NCI-H69 (cell line): ENCODE data around the gene NPAS3.

Source experiments
- DNase-seq: peaks from one replicate; lab custom pipeline; 2025; lab: John Stamatoyannopoulos, UW

Gene NPAS3

GRCh38 chr14:32940711-32941667, 2.3 kb downstream of the NPAS3 start:
- DNase-seq: peak; percentile 34

DNA sequence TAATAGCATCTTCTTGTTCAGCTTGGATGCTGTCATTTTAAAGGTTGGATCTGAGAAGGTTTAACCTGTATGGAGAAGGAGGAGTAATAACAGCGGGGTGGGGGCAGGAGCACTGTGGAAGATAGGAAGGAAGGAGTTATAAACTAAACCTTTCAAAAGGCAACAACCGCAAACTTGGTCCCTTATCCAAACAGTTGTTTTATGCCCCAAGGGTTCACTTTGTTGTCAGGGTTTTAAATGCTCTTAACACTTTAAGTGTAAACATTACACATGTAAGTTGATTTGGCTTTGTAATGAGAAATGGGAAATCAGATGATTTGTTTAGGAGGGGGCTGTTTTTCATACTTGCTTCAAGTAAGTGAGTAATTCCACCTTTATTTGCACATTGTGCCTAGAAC, 3.0 kb downstream of the NPAS3 start:
- peak; percentile 43 for DNase-seq

- no peak for DNase-seq
Observed at GRCh38 chr14:32947081-32947480, 8.4 kb downstream of the NPAS3 start.

DNA sequence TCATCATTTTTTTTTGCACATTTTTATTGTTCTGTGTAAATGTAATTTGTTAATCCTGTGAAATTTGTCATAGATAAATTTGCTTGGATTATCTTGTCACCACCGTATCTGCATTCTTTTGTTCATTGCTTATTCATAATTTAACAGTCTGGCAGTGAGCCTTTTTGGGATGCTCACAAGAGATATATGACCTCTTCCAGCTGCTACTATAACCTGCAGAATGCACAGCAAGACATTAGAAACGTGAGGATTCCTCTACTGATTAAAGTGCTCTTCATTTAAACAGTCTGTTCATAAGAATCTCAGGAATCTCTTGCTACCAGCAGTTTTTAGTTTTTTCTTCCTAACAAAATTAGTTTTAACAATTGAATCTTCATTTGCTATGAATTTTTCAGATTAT, 9.1 kb downstream of the NPAS3 start:
- peak; percentile 21 for DNase-seq

GRCh38 chr14:32950584-32950983, 11.9 kb downstream of the NPAS3 start:
- no peak for DNase-seq

GRCh38 chr14:32967421-32967820, 28.7 kb downstream of the NPAS3 start:
- no peak for DNase-seq

- DNase-seq: no peak
Observed at GRCh38 chr14:32968972-32969544, 30.4 kb downstream of the NPAS3 start.

DNA sequence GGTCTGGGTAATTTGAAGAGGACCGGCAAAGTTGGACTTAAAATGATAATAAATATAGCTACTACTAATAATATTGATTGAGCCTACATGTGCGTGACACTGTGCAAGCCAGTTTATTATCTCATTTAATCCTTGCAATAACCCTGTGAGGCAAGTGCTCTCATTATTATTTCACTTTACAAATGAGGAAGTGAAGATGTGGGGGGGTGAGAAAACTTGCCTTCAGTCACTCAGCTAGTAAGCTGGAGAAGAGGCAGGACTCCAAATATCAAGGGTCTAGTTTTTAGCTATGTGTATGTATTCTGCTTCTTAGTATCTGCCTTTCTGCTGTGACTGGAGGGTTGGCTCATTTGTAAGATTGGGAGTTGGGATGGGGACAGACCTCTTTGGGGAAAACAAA, 39.2 kb downstream of the NPAS3 start:
- DNase-seq: no peak

GRCh38 chr14:32978691-32979255, 40.1 kb downstream of the NPAS3 start:
- DNase-seq: no peak

DNA sequence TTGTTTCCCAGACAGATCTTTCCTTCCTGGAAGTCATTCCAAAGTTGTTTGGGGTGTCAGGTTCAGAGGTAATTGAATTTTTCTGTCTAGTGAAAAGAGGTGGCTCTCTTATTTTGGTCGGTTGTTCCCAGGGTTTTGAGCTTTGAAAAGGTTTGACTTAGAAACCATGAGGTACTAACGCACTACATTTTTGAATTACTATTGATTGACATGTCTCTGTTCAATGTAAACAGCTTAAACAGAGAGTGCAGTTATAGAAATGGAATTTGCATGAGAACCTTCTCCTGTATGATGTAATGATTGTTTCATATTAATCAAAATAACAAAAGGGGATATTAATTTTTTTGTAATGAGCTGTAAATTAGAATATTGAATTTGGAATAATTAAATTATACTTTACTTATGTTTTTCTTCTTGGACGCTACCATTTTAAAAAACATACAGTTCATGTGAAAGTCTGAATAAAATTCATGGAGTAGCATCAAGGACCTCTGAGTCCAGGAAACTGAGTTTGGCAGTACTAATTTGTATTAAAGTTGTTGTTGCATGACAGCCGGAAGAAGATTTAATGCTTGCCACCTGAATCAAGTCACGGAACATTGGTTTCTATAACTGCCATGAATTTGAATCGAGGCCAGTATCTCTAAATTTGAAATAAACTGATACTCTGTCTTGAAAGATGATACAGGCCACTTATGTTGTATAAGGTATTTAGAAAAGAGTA, 41.7 kb downstream of the NPAS3 start:
- peak; percentile 89 for DNase-seq

DNA sequence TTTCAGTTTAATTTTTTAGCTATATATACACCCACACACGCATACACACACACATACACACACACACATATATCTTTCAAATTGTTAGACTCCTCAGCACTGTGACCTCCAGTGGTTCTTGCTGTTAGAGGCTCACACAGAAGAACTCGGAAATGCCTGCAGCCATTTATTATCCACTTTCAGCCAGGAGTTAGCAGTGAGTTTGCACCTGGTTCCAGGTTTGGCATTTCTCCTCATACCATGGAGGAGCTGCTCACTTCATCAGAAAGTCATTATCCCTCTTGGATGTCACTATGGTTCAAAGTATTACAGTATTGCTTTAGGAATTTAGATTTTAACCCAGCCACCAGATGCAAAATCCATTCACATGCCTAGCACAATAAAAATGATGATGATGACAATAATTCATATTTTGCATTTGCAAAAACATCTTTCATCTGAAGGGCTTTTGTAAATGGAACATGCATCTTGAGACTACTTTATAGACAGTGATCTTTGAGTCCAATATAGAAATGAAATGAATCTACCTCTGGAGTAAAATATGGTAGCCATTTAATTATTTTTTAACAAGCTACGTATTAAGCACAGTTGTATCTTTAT, 42.3 kb downstream of the NPAS3 start:
- DNase-seq: peak; percentile 89

GRCh38 chr14:32984241-32984930, 45.7 kb downstream of the NPAS3 start:
- no peak for DNase-seq

- no peak for DNase-seq
Observed at GRCh38 chr14:32985866-32986265, 47.2 kb downstream of the NPAS3 start.

DNA sequence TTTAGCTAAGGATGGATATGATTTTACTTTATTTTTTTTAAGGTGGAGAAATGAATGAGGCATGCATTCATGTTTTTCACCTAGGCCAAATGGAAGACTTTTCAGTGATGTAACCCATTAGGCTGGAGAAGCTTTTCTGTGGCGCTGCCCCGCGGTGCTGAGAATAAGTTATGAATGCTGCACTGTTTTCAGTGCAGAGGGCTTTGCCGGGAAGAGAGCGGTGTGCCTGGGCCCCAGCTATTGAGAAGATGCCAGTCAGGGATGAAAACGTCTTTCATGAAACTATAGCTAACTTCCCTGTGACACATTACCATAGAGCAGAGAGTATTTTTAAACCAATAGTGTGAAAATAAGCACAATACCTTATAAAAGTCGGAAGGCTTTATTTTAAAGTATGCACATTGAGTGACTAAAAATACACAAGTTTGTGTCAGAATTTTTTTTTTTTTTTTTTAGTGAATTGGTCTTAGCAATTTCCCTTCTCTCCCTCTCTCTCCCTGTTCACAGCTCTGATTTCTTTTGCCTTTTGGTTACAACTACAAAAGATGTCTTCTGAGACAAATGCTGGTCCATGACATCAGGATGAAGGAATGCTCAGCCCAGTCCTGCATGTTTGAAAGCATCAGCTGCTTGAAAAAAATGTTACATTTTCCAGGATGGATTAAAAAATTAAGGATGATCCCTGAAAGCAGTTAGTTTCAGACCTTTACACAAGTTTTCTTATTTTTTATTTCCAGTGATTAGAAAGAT, 48.3 kb downstream of the NPAS3 start:
- DNase-seq: no peak

DNA sequence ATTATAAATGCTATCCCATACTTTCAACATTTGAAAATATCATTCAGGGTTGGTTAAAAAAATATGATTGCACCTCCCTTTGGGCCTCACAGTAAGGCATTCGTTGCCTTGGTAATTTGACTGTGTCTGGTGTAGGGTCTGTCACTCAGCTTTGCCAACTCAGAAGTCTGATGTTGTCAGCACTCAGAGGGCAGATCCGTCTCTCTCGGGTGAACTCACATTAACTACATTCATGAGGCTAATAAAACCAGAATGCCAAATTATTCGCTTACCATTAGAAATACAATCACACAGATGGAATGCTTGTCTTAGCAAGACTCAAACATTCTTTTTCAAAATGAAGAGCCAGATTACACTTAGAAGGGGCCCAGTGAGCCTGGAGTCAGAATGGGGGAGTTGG, 53.0 kb downstream of the NPAS3 start:
- no peak for DNase-seq

DNA sequence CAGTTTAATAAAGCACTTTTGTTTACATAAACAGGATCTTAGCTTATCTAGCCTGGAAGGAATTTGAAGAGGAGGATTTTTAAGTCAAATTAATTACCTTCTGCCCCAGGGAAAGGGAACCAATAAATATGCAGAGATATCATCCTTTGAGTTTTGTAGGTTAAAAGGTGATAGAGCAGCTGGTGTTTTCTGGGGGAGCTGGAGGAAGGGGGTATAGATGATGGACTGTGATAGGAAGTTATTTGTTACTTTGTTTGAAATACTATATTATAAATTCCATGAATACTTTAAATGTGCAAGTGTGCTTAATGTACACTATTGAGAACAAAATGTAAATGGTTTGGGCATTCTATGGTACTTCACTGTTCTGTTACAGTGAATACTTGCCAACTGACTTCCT, 55.2 kb downstream of the NPAS3 start:
- DNase-seq: no peak

DNA sequence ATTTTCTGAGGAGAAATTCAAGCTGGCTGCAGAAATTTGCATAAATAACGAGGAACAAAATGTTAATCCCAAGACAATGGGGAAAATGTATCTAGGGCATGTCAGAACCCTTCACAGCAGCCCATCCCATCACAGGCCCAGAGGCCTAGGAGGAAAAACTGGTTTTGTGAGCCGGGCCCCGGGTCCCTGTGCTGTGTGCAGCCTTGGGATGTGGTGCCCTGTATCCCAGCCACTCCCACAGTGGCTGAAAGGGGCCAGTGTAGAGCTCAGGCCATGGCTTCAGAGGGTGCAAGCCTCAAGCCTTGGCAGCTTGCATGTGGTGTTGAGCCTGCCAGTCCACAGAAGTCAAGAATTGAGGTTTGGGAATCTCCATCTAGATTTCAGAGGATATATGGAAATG, 57.7 kb downstream of the NPAS3 start:
- DNase-seq: no peak

DNA sequence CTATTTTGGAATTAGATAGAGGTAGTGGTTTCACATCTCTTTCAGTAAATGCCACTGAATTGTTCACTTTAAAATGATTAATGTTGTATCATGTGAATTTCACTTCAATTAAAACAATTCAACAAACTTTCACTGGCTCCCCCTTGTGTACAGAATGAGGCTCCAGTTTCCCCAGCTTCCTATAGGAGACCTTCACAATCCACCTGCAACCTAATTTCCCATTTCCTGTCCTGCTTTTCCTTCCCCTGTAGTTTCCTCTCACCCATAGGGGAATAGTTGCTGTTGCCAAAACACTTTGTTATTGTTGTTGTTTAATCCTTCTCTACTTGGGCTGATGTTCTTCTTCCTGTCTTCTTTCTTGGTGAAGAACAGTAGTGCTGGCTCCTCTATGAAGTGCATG, 59.8 kb downstream of the NPAS3 start:
- DNase-seq: peak; percentile 57

DNA sequence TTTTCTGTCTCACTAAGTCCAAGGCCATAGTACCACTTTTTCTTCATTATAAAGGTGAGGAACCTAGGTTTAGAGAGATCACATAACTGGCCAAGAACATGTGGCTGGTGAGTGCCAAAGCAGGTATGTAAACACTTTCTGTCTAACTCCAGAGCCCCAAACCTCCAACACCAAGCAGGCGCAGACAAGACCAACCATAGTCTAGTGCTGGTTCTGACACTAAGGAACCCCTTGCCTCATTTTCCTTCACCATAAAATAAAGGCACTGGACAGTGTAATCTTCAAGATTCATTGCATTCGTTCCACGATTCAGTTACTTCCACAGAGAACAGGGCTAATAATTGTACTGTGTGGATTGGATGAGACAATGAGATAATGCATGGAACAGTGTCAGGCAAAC, 71.0 kb downstream of the NPAS3 start:
- no peak for DNase-seq

DNA sequence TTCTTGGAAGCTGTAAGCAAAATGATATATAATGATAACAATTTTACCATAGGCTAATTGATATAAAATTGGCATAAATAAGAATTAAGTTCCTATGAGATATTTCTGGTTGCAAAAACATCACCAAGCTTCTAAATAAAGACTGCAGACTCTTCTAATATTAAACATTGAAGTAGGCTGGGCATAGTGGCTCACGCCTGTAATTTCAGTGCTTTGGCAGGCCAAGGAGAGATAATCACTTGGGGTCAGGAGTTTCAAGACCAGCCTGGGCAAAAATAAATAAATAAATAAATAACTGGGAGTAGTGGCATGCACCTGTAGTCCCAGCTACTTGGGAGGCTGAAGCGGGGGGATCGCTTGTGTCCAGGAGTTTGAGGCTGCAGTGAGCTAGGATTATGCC, 71.8 kb downstream of the NPAS3 start:
- DNase-seq: no peak

DNA sequence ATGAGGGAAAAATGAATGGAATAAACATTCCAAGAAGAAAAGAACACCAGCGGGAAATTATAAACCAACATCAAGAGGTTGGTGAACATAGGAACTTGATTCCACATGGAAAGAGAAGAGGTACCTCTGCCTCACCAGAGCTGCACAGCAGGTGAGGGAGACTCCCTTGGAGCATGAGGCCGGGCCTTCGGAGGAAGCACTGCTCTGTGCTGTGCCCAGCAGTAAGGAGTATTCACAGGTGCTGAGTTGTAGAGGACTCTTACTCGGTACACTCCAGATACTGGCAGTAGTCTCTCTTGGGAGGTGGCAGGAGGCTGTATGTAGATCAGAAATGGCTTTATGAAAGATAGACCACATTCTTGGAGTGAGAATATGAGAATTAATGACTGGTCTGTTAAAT, 76.0 kb downstream of the NPAS3 start:
- peak; percentile 47 for DNase-seq
